Right lobe of liver (tissue), 4 donors: Measurements from ENCODE around the gene COL1A1.

Experiments
- CTCF ChIP-seq, 4 donors: fragments of 200-600 bp in 3 of 4; fragments of 450-650 bp in 1 of 4; IDR thresholded peaks; one replicate each; pipeline versions ENCODE4 v1.5.1 to v1.8.0; 2016 to 2022; ENCODE audit warnings: antibody characterized with exemption in 4 of 4, mild to moderate bottlenecking in 2 of 4
- POLR2A ChIP-seq: fragments of 450-650 bp; IDR thresholded peaks from one replicate; pipeline ENCODE4 v1.6.1; 2017; ENCODE audit warnings: antibody characterized with exemption, mild to moderate bottlenecking
- donor health status: DM: no; HTN: no; CAD: no.
- donor health status: DM: no; HTN: no; CAD: no.
- donor health status: DM: no; HTN: yes; CAD: no.

GRCh38 chr17:50190293-50190602, 11.2 kb downstream of the COL1A1 start:
- TF ChIP-seq CTCF (IDR thresholded peaks at IDR 0.05): no peak
- TF ChIP-seq POLR2A: no peak
